ENCODE results near the gene SSR1.

The SSR1 gene

GRCh38 chr6:7245668-7246393 is 67.2 kb downstream of the SSR1 start:
- no peak for DNase-seq (ENCODE audit: low read depth in 1 of 2, low spot score in 1 of 2)
- in situ Hi-C loops (cut with HindIII; ENCODE audit: low pct_unique_long_range_greater_than_20kb, low sequenced_read_pairs): no loop called here

GRCh38 chr6:7243179-7243981 is 69.6 kb downstream of the SSR1 start:
- DNase-seq (ENCODE audit: low read depth in 1 of 2, low spot score in 1 of 2): peak; percentile 57 to 74
- TF ChIP-seq JUND (IDR thresholded peaks at IDR 0.05; ENCODE audit: low read depth): no peak
- in situ Hi-C loops (cut with HindIII; ENCODE audit: low pct_unique_long_range_greater_than_20kb, low sequenced_read_pairs): no loop called here

More at GRCh38 chr6:7245668-7246393, 67.2 kb downstream of the SSR1 start:
- TF ChIP-seq JUND (IDR thresholded peaks at IDR 0.05; ENCODE audit: low read depth): no peak

GRCh38 chr6:7242835-7243178 is 70.2 kb downstream of the SSR1 start:
- no peak for TF ChIP-seq JUND (IDR thresholded peaks at IDR 0.05; ENCODE audit: low read depth)
- in situ Hi-C loops (cut with HindIII; ENCODE audit: low pct_unique_long_range_greater_than_20kb, low sequenced_read_pairs): no loop called here
- DNase-seq (ENCODE audit: low read depth in 1 of 2, low spot score in 1 of 2): no peak

GRCh38 chr6:7241709-7242645 is 71.0 kb downstream of the SSR1 start:
- in situ Hi-C loops (cut with HindIII; ENCODE audit: low pct_unique_long_range_greater_than_20kb, low sequenced_read_pairs): no loop called here
- no peak for DNase-seq (ENCODE audit: low read depth in 1 of 2, low spot score in 1 of 2)
- TF ChIP-seq JUND (IDR thresholded peaks at IDR 0.05; ENCODE audit: low read depth): no peak

GRCh38 chr6:7241160-7241559 is 71.8 kb downstream of the SSR1 start:
- in situ Hi-C loops (cut with HindIII; ENCODE audit: low pct_unique_long_range_greater_than_20kb, low sequenced_read_pairs): no loop called here
- DNase-seq (ENCODE audit: low read depth in 1 of 2, low spot score in 1 of 2): no peak
- no peak for TF ChIP-seq JUND (IDR thresholded peaks at IDR 0.05; ENCODE audit: low read depth)

- DNase-seq (ENCODE audit: low read depth in 1 of 2, low spot score in 1 of 2): no peak
- TF ChIP-seq JUND (IDR thresholded peaks at IDR 0.05; ENCODE audit: low read depth): no peak
- in situ Hi-C loops (cut with HindIII; ENCODE audit: low pct_unique_long_range_greater_than_20kb, low sequenced_read_pairs): no loop called here
These were observed 72.6 kb downstream of the SSR1 start for GRCh38 chr6:7240351-7240750.

GRCh38 chr6:7239590-7239948 is 73.4 kb downstream of the SSR1 start:
- no peak for DNase-seq (ENCODE audit: low read depth in 1 of 2, low spot score in 1 of 2)
- in situ Hi-C loops (cut with HindIII; ENCODE audit: low pct_unique_long_range_greater_than_20kb, low sequenced_read_pairs): no loop called here
- no peak for TF ChIP-seq JUND (IDR thresholded peaks at IDR 0.05; ENCODE audit: low read depth)

- no peak for TF ChIP-seq JUND (IDR thresholded peaks at IDR 0.05; ENCODE audit: low read depth)
- in situ Hi-C loops (cut with HindIII; ENCODE audit: low pct_unique_long_range_greater_than_20kb, low sequenced_read_pairs): no loop called here
These were observed 74.0 kb downstream of the SSR1 start for GRCh38 chr6:7238900-7239589.

GRCh38 chr6:7238526-7238899 is 74.5 kb downstream of the SSR1 start:
- in situ Hi-C loops (cut with HindIII; ENCODE audit: low pct_unique_long_range_greater_than_20kb, low sequenced_read_pairs): no loop called here
- no peak for TF ChIP-seq JUND (IDR thresholded peaks at IDR 0.05; ENCODE audit: low read depth)
- DNase-seq (ENCODE audit: low read depth in 1 of 2, low spot score in 1 of 2): no peak

More at GRCh38 chr6:7238900-7239589, 74.0 kb downstream of the SSR1 start:
- DNase-seq (ENCODE audit: low read depth in 1 of 2, low spot score in 1 of 2): peak; percentile 47 to 90

GRCh38 chr6:7237653-7238188 is 75.3 kb downstream of the SSR1 start:
- TF ChIP-seq JUND (IDR thresholded peaks at IDR 0.05; ENCODE audit: low read depth): no peak
- no peak for DNase-seq (ENCODE audit: low read depth in 1 of 2, low spot score in 1 of 2)
- in situ Hi-C loops (cut with HindIII; ENCODE audit: low pct_unique_long_range_greater_than_20kb, low sequenced_read_pairs): no loop called here

- DNase-seq (ENCODE audit: low read depth in 1 of 2, low spot score in 1 of 2): peak in 1 of 2 experiments; percentile 48
- in situ Hi-C loops (cut with HindIII; ENCODE audit: low pct_unique_long_range_greater_than_20kb, low sequenced_read_pairs): no loop called here
- no peak for TF ChIP-seq JUND (IDR thresholded peaks at IDR 0.05; ENCODE audit: low read depth)
These were observed 76.4 kb downstream of the SSR1 start for GRCh38 chr6:7236306-7237209.
